PFSK-1 (cell line): Measurements from ENCODE around the gene TMED4.

Experiments
- POLR2AphosphoS5 ChIP-seq: IDR thresholded peaks from 2 replicates; pipeline ENCODE4 v1.6.1; 2012; ENCODE audit warnings: low read depth, mild to moderate bottlenecking, control low read depth, low read length, moderate library complexity
- REST ChIP-seq, 2 experiments: IDR thresholded peaks; 2 replicates each; pipeline versions ENCODE4 v1.6.1 to v1.8.0; 2011 to 2012; ENCODE audit warnings: low read depth in 2 of 2, low read length in 2 of 2, control low read depth in 1 of 2, inconsistent platforms in 1 of 2, mild to moderate bottlenecking in 1 of 2, moderate library complexity in 1 of 2; ENCODE audit not compliant: insufficient read depth in 1 of 2
- SIN3A ChIP-seq: IDR thresholded peaks from 2 replicates; pipeline ENCODE4 v1.6.1; 2012; ENCODE audit warnings: mild to moderate bottlenecking, low read length, moderate library complexity, borderline replicate concordance; ENCODE audit not compliant: insufficient read depth
- TAF1 ChIP-seq: IDR thresholded peaks from 2 replicates; pipeline ENCODE4 v1.6.1; 2012; ENCODE audit warnings: low read length, control low read depth, borderline replicate concordance; ENCODE audit not compliant: insufficient read depth

GRCh38 chr7:44549457-44549856 lies 32.6 kb downstream of the TMED4 start:
- TF ChIP-seq REST (IDR thresholded peaks at IDR 0.05; ENCODE audit: insufficient read depth in 1 of 2, low read depth in 2 of 2, low read length in 2 of 2) (no peak), TAF1 (no peak), POLR2AphosphoS5 (no peak), SIN3A (no peak)
